Smooth muscle cell (in vitro differentiated cells): ENCODE results near the gene IFFO2. TPM values are rescaled to one million over a fixed set of nuclear protein-coding genes. Genes with fewer than 3 reads are reported as not detected.

ENCODE experiments used
- DNase-seq: peaks from one replicate; lab custom pipeline; 2025; ENCODE audit not compliant: unreplicated experiment; lab: John Stamatoyannopoulos, UW
- H2AFZ ChIP-seq: fragments of 200-600 bp; sonication (generic); 2 replicates; pipeline ENCODE4 v1.6.0; 2016; ENCODE audit warnings: antibody characterized with exemption, low read depth, mild to moderate bottlenecking
- H3F3A ChIP-seq: fragments of 200-600 bp; sonication (generic); 2 replicates; pipeline ENCODE4 v1.6.0; 2017; ENCODE audit warnings: antibody characterized with exemption, low read depth
- H3K27ac ChIP-seq: fragments of 200-600 bp; sonication (generic); 2 replicates; pipeline ENCODE4 v1.5.1; 2016; ENCODE audit warnings: low read depth, mild to moderate bottlenecking
- H3K27me3 ChIP-seq: fragments of 200-600 bp; sonication (generic); 2 replicates; pipeline ENCODE4 v1.6.1; 2016; ENCODE audit warnings: low read depth, mild to moderate bottlenecking
- H3K36me3 ChIP-seq: fragments of 200-600 bp; sonication (generic); 2 replicates; pipeline ENCODE4 v1.5.1; 2016; ENCODE audit warnings: low read depth
- H3K4me1 ChIP-seq: fragments of 200-600 bp; sonication (generic); 2 replicates; pipeline ENCODE4 v1.5.1; 2016; ENCODE audit warnings: low read depth
- H3K4me2 ChIP-seq: fragments of 200-600 bp; sonication (generic); 2 replicates; pipeline ENCODE4 v1.6.0; 2016; ENCODE audit warnings: mild to moderate bottlenecking
- H3K4me3 ChIP-seq: fragments of 200-600 bp; sonication (generic); 2 replicates; pipeline ENCODE4 v1.5.1; 2016; ENCODE audit warnings: mild to moderate bottlenecking
- H3K79me2 ChIP-seq: fragments of 200-600 bp; sonication (generic); 2 replicates; pipeline ENCODE4 v1.6.0; 2016; ENCODE audit warnings: low read depth, mild to moderate bottlenecking
- H3K9ac ChIP-seq: fragments of 200-600 bp; sonication (generic); 2 replicates; pipeline ENCODE4 v1.6.0; 2016; ENCODE audit warnings: low read depth
- H3K9me3 ChIP-seq: fragments of 200-600 bp; sonication (generic); replicated peaks from 2 replicates; pipeline ENCODE4 v1.5.1; 2016; ENCODE audit warnings: low read depth
- H4K20me1 ChIP-seq: fragments of 200-600 bp; sonication (generic); 2 replicates; pipeline ENCODE4 v1.6.0; 2016; ENCODE audit warnings: low read depth
- CTCF ChIP-seq: fragments of 200-600 bp; sonication (generic); IDR thresholded peaks from 2 replicates; pipeline ENCODE4 v1.5.1; 2017; ENCODE audit warnings: borderline replicate concordance, mild to moderate bottlenecking, antibody characterized with exemption; ENCODE audit not compliant: insufficient read depth, poor library complexity, severe bottlenecking
- WGBS: methylation state at CpG from one replicate; pipeline ENCODE4 v1.1.7; 2016; ENCODE audit warnings: low lambda C conversion rate; 5-methylcytosine and 5-hydroxymethylcytosine counted together
- polyA plus RNA-seq: library from polyadenylated mRNA; unstranded; fragments of >200 nt; fragmentation: Nextera tagmentation; extraction: Ambion mirVana; gene quantifications from 2 replicates; pipeline ENCODE4 v1.2.1, GENCODE V29; 2016
- total RNA-seq: library from RNA; depleted of rRNA; stranded (reverse); fragments of >200 nt; gene quantifications from 2 replicates; pipeline ENCODE4 v1.2.3, GENCODE V29; 2014

IFFO2 gene
- total and polyA plus RNA-seq, 2 experiments from 2014 or later, result 5.7 to 19.1 TPM

- TF ChIP-seq CTCF, result no peak
- WGBS, result 89% methylated on average over 6 of the region's 6 CpGs
Observed at GRCh38 chr1:18996548-18997177, 40.2 kb upstream of the IFFO2 start.

DNA sequence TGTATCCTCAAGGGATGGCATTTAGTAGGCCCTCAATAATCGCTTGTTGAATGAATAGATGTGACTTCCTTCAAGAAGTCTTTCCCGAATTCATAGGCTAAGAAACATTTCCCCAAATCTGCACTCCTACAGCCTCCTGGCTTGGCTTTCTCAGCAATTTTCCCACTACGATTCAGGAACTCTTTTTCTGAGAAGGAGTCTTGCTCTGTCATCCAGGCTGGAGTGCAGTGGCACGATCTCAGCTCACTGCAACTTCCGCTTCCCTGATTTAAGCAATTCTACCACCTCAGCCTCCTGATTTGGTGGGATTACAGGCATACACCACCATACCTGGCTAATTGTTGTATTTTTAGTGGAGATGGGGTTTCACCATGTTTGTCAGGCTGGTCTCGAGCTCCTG, 37.9 kb upstream of the IFFO2 start:
- Histone ChIP-seq H3K4me2 (no peak overlapping the region), H2AFZ (no peak overlapping the region), H3F3A (no peaks in the 10 kb centered on the region), H3K4me1 (no peaks in the 10 kb centered on the region), H4K20me1 (no peaks in the 10 kb centered on the region), H3K4me3 (no peak overlapping the region), H3K27me3 (no peaks in the 10 kb centered on the region), H3K79me2 (no peaks in the 10 kb centered on the region), H3K36me3 (no peaks in the 10 kb centered on the region), H3K27ac (no peak overlapping the region), H3K9me3 (no peaks in the 10 kb centered on the region), H3K9ac (no peak overlapping the region)
- no peak for DNase-seq
- no peak for TF ChIP-seq CTCF
- 83% methylated on average over 6 of the region's 6 CpGs for WGBS

More at GRCh38 chr1:18996548-18997177, 40.2 kb upstream of the IFFO2 start:
- Histone ChIP-seq H3K4me1 (no peaks in the 10 kb centered on the region), H3K4me3 (no peak overlapping the region), H4K20me1 (no peaks in the 10 kb centered on the region), H3F3A (peaks cover 6% of the 10 kb centered on the region), H3K4me2 (no peak overlapping the region), H3K79me2 (no peaks in the 10 kb centered on the region), H3K9ac (no peak overlapping the region), H3K36me3 (no peaks in the 10 kb centered on the region), H3K27me3 (no peaks in the 10 kb centered on the region), H3K27ac (no peak overlapping the region), H2AFZ (no peak overlapping the region), H3K9me3 (no peaks in the 10 kb centered on the region)
- no peak for DNase-seq

GRCh38 chr1:18992646-18993045, 36.2 kb upstream of the IFFO2 start:
- no peaks in the 10 kb centered on the region for H3K27me3 ChIP-seq
- no peak overlapping the region for H2AFZ ChIP-seq
- no peaks in the 10 kb centered on the region for H3K9me3 ChIP-seq
- no peaks in the 10 kb centered on the region for H3F3A ChIP-seq
- no peak overlapping the region for H3K9ac ChIP-seq
- H3K79me2 ChIP-seq, result no peaks in the 10 kb centered on the region
- DNase-seq, result no peak
- no peak overlapping the region for H3K4me2 ChIP-seq
- no peak overlapping the region for H3K27ac ChIP-seq
- no peaks in the 10 kb centered on the region for H3K36me3 ChIP-seq
- H3K4me3 ChIP-seq, result no peak overlapping the region
- 63% methylated on average over 3 of the region's 3 CpGs for WGBS
- no peaks in the 10 kb centered on the region for H3K4me1 ChIP-seq
- H4K20me1 ChIP-seq, result no peaks in the 10 kb centered on the region
- TF ChIP-seq CTCF, result no peak

DNA sequence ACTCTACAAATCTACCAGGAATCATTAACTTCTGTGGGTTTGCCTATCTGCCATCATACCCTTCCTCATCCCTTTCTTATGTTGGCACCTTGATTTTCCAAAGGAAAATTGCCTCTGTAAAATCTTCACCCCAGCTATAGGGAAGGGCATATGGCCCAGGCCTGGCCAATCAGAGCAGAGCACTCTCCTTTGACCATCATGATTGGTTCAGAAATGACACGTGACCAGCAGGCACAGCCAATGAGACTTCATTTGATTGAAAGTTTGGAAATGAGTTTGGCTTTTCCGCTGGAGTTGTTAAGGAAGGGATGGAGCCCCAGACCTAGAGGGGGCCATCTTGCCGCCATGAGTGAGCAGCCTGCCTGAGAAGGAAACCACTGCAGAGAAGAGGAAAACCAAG, 35.1 kb upstream of the IFFO2 start:
- no peak for TF ChIP-seq CTCF
- Histone ChIP-seq H4K20me1 (no peaks in the 10 kb centered on the region), H3K4me2 (no peak overlapping the region), H3K27me3 (no peaks in the 10 kb centered on the region), H3K36me3 (no peaks in the 10 kb centered on the region), H3K79me2 (no peaks in the 10 kb centered on the region), H3K27ac (no peak overlapping the region), H3K9me3 (no peaks in the 10 kb centered on the region), H2AFZ (no peak overlapping the region), H3F3A (no peaks in the 10 kb centered on the region), H3K4me3 (no peak overlapping the region), H3K4me1 (no peaks in the 10 kb centered on the region), H3K9ac (no peak overlapping the region)
- WGBS, result 95% methylated on average over 3 of the region's 3 CpGs
- DNase-seq, result no peak
